GM19043 (cell line): ENCODE data around the gene UAP1.

Experiments
- ATAC-seq: cut with Tn5 transposase; IDR thresholded peaks from one replicate; pipeline ENCODE4 v1.9.1; 2021; ENCODE audit warnings: low read depth; ENCODE audit not compliant: unreplicated experiment

Gene UAP1

DNA sequence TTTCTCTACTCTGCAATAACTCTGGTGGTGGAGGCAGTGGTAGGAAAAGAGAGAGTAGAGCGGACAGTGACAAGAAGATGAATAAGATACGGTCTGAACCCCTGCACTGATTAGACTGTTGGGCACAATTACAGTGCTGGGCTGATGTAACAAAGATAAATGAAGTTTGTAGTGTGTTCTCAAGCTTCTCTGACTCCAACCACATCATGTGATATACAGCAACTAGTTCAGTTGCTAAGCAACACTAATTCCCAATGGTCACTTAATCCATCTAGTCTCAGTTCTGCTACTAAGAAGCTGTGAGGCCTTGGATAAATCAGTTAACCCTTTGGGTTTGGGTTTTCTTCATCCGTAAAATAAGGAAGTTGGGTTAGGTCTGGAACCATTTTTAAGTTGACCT, 88.1 kb downstream of the UAP1 start:
- no peak for ATAC-seq
